GM19455 (cell line): ENCODE measurements around the gene TMEM183A.

Source experiments
- ATAC-seq: cut with Tn5 transposase; IDR thresholded peaks from one replicate; pipeline ENCODE4 v1.9.1; 2021; ENCODE audit not compliant: unreplicated experiment

TMEM183A gene, protein sequence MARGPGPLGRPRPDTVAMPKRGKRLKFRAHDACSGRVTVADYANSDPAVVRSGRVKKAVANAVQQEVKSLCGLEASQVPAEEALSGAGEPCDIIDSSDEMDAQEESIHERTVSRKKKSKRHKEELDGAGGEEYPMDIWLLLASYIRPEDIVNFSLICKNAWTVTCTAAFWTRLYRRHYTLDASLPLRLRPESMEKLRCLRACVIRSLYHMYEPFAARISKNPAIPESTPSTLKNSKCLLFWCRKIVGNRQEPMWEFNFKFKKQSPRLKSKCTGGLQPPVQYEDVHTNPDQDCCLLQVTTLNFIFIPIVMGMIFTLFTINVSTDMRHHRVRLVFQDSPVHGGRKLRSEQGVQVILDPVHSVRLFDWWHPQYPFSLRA

DNA sequence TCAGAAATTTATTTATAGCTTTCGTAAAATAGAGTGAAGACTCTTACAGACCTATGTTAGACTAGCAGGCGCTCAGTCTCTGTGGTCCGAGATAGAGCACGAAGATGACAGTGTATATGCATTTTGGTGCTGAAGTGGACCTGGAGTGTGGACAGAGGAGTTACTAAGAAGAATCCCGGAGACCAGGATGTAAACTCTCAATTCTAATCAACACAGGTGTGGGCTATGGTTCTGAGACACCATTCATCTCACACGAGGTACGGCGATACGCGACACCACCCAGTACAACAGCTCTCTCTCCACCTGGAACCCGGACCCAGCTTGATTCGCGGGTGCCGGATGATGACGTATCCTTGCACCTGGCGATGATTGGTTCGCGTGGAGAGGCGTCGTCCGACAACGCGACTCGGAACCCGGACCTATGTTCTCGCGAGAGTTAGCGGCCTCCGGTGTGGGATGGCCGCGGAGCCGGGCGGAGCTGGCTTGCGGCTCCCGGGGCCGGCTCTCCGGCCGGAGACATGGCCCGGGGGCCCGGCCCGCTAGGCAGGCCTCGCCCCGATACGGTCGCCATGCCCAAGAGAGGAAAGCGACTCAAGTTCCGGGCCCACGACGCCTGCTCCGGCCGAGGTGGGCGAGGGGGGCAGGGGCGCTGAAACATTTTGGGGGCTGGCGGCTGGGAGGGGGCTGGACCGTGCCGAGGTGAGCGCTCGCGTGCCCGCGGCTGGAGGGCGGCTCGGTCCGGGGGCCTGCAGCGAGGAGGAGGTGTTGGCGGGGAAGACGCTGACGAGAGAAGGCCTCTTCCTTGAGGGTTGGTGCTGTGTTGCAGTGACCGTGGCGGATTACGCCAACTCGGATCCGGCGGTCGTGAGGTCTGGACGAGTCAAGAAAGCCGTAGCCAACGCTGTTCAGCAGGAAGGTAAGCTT is at the start of gene TMEM183A:
Gene TMEM183A (plus strand): TSS at position 427 of the 924 bp plus-strand sequence. CDS start 92 bp downstream, at position 519.
- ATAC-seq = peak; percentile 86

- ATAC-seq = peak; percentile 96
Observed at GRCh38 chr1:202957733-202958543, 49.2 kb upstream of the TMEM183A start, which contains the start of gene ADIPOR1. ADIPOR1 (minus strand) TSS chr1:202958312; CDS start chr1:202951070, 7,242 bp downstream.

DNA sequence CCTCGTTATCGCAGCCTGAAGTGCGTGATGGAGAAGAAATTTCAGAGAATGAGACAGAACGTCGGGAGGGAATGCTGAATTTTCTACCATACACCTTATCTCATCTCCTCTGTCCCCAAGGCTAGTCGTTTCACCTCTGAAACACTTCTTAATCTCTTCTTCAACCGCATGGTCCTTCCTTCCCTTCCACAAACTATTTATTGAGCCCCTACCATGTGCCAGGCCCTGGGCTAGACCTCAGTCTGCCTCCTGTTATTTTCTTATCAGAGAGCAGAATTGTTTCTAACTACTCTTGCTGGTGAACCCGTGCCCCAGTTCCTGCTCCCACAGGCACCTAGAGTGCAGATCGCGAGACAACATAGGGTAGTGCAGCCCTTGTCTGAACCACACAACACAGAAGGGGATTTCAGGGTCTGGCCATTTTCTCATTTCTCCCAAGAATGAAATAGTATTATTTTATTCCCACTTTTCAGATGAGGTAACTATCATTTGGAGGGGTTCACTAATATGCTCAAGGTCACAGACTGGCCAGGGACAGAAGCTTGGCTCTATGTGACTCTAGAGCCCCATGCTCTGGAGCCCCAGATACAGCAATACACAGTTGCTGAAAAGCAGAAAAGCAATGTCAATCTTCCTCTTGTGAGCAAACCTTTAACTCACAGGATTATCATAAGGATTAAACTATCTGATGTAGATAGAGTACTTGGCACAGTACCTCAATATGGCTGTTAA is 48.5 kb upstream of the TMEM183A start:
- ATAC-seq = no peak

DNA sequence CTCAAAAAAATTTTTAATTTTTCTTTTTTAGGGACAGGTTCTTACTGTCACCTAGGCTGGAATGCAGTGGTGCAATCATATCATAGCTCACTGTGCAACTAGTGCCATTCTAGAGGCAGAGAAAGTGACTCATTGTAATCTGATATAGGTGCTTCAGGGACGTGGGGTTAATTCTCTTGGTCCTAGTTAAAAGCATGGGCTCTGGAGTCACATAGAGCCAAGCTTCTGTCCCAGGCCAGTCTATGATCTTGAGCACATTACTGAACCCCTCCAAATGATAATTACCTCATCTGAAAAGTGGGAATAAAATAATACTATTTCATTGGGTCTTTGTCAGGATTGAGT is 47.9 kb upstream of the TMEM183A start:
- no peak for ATAC-seq

- no peak for ATAC-seq
Observed at GRCh38 chr1:202961220-202961880, 45.8 kb upstream of the TMEM183A start.

- ATAC-seq = no peak
Observed at GRCh38 chr1:202964791-202965410, 42.3 kb upstream of the TMEM183A start.

DNA sequence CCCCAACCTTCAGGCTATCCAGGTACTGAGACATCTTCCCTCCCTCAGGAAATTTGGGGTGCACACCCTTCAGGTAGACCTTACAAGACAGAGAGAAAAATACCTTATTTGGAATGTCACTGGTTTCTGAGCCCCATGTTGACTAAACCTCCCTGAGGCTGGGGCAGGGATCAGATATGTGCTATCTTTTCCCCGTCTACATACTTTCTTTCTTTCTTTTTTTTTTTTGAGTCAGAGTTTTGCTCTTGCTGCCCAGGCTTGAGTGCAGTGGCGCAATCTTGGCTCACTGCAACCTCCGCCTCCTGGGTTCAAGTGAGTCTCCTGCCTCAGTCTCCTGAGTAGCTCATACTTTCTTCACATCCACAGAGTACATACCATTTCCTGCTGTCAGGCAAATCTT is 41.8 kb upstream of the TMEM183A start:
- ATAC-seq = no peak

DNA sequence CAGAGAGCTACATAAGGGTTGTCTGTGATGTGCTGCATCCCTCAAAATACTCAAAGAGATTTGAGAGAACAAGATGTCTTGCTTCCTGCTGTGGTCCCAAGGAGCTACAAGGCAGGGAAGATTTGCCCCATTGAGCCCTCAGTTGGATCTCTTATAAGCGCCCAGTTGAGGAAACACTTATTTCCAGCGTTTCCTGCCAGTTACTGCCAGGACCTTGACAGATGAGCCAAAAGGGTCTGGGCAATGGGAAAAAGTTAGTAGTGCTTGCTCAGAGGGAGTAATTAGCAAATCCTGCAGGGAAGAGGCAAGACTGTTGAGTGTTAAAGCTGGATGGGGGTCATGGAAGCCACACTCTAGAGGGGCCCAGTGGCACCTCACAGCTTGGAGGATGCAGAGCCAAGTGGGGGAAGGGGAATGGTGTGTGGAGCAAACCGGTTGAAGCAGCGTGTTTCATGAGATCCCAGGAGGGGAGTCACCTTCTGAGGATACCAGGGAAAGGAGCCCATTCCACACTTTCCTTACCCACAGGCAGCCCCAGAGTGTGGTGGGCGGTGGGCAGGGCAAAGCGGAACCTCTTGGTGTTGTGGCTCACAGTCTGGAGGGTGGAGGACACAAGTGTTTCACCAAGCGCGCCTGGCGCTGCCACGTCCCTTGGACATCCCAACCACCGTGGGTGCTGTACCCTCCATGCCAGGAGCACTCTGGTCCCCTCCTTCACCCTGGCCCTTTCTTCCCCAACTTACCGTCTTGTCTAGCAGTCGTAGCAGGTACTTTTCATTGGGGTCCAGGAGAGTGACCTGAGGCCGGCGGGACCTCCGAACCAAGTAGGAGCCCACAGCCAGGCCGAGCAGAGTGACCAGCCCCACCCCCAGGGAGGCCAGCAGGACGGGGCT is 40.9 kb upstream of the TMEM183A start:
- peak; percentile 17 for ATAC-seq

DNA sequence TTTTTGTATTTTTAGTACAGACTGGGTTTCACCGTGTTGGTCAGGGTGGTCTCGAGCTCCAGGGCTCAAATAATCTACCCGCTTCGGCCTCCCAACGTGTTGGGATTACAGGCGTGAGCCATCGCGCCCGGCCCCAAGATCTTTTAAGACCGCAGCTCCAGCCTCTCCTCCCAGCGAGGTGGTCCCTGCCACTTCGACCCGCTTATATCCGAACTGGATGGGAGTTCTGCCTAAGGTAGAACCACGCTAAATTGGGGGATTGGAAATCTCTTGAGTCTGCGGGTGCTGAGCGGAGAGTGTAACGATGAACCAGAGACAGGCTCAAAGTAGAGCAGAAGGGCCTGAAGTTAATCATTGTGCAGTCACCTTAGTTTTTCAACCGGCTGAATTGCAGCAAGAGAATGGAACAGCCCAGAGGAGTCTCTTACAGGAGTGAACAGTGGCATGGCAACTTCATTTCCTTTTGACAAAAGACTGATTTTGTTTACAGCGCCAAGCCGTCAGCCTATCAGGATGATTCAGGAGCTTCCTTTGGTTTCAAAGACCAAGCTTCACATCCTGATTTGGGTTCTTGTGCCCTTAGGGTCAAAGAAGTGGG is 39.4 kb upstream of the TMEM183A start:
- peak; percentile 8 for ATAC-seq

- no peak for ATAC-seq
Observed at GRCh38 chr1:202968351-202968750, 38.8 kb upstream of the TMEM183A start.

- ATAC-seq = peak; percentile 56
Observed at GRCh38 chr1:202968895-202969295, 38.3 kb upstream of the TMEM183A start.

DNA sequence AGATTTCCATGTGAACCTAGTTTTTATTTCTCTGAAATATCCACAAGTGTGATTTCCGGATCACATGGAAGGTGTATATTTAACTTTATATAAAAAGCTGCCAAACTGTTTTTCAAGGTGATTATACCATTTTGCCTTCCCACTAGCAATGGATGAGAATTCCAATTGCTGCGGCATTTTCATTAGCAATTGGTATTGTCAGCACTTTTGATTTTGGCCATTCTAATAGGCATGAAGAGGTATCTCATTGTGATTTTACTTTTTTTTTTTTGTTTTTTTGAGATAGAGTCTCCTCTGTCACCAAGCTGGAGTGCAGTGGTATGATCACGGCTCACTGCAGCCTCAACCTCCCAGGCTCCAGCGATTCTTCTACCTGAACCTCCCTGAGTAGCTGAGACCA is 35.1 kb upstream of the TMEM183A start:
- no peak for ATAC-seq

DNA sequence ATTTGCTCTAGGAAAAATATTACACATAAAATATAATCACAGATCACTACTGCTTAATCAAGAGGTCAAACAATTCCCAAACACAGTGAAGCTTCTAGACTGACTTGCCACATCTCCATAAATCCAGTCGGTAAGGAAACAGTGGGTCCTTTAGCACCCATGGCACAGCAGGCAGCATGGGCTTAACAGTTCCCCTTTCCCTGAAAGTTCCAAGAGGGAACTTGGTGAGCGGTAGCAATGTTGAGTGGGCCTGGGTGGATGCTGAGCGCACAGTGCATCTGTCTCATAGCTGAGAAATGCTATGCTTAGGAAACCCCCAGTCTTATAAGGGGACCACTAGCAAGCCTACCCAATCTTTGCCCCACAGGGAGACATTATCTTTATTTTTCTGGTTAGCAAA is 32.3 kb upstream of the TMEM183A start:
- ATAC-seq = no peak

DNA sequence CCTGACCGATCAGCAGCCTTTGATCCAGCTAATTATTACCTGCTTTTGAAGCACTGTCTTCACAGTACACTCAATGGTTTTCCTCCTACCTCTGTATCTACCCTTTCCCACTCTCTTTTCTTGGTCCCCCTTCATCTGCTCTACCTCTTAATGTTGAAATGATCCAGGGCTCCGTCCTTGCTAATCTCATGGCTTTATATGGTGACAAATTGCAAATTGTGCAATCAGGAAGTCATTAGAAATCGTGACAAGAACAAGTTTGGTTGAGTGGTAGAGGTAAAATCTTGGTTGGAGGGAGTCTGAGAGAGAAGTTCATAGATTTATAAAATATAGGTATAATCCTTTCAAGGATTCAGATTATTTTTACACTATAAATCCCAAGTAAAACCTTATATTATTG is 30.5 kb upstream of the TMEM183A start:
- ATAC-seq = no peak

- ATAC-seq = no peak
Observed at GRCh38 chr1:202979459-202979858, 27.7 kb upstream of the TMEM183A start.

- no peak for ATAC-seq
Observed at GRCh38 chr1:202981939-202982338, 25.2 kb upstream of the TMEM183A start.

DNA sequence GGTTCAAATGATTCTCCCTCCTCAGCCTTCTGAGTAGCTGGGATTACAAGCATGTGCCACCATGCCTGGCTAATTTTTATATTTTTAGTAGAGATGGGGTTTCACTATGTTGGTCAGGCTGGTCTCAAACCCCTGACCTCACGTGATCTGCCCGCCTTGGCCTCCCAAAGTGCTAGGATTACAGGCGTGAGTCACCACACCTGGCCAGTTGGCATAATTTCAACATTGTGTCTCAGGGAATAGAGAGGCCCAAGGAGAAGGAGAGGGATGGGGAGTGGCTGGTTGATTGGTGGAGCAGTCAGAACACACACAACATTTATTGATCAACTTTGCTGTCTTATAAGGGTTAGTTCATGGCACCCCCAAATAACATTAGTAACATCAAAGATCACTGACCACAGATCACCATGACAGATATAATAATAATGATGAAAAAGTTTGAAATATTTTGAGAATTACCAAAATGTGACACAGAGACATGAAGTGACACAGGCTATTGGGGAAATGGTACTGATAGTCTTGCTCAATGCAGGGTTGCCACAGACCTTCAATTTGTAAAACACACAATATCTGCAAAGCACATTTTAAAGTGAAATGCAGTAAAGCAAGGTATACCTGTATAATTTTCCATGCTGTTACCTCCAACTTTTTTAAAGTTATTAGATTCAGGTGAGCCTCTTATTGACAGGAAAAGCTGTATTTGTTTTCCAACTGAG is 24.3 kb upstream of the TMEM183A start:
- ATAC-seq = no peak
